Endometrial microvascular endothelial cells (primary cell): ENCODE measurements around the gene GTF3C4. TPM values are rescaled to one million over a fixed set of nuclear protein-coding genes. Genes with fewer than 3 reads are reported as not detected.

Source experiments
- in situ Hi-C: cut with HindIII; loops from 2 replicates; pipeline ENCODE4 v1.10.0; 2017; ENCODE audit warnings: low sequenced_read_pairs, low pct_unique_long_range_greater_than_20kb; ENCODE audit errors: inconsistent ontology term
- total RNA-seq: library from RNA; depleted of rRNA; stranded (reverse); fragments of >200 nt; gene quantifications from one replicate; pipeline ENCODE4 v1.2.3, GENCODE V29; 2015; ENCODE audit errors: inconsistent ontology term

Gene GTF3C4
- total RNA-seq, 1 donor from 2014 or later, result 16.3 TPM

GRCh38 chr9:132722564-132723065 is 52.4 kb downstream of the GTF3C4 start:
- in situ Hi-C loops, result no loop called here

GRCh38 chr9:132723809-132724208 is 53.5 kb downstream of the GTF3C4 start:
- in situ Hi-C loops, result no loop called here

DNA sequence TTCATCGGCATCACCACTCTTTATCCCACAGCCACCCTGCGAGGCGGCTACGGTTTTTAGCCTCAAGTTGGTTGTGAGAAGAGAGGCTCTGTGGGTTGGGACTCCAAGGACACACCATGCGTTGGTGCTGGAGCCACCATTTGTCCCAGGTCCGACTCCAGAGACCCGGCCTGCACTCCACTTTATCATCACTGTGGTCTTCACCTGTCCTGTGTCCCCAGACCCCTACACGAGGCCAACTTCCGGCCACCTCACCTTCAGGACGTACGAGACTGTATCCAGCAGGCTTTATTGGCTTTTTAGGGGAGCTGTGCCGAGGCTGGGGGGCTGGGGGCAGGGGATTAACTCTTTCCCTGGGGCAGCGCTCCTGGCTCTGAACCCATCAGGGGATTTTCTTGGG is 55.0 kb downstream of the GTF3C4 start:
- in situ Hi-C loops, result no loop called here

- in situ Hi-C loops, result no loop called here
Measured at GRCh38 chr9:132726576-132727130, 56.4 kb downstream of the GTF3C4 start.

DNA sequence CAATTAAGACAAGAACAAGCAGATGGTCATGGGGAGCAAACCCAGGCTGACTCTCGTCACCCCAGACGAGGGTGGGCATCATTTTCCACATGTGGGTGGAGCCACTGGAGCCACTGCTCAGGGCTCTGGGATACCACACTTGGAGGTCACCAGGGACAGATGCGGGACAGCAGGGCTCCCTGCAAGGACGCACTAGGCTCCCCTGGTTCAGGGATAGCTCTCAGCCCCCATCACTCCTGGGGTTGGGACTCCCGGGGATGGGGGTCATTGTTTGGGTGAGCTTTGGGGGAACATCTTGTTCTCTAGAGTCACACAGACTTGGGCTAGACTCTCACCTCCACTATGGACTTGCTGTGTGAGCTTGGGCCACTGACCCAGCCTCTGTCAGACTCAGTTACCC is 57.8 kb downstream of the GTF3C4 start:
- in situ Hi-C loops, result no loop called here

DNA sequence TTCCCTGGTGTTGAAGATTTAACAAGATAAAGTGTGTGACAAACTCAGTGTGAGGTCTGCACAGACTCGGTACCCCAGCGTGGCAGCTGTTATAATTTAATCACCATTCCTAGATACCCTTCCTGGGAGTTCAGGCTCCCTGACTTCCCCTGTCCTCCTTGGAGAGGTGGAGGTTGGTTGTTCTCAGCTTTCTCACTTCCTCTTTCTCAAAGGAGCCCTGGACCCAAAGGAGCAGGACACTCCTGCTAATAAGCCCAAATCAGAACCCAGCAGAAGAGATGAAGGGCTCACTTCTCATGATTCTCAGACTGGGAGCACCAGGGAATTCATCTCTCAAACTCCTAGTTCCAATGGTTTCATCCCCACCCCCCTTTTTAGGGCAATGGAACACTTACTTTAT is 58.2 kb downstream of the GTF3C4 start:
- in situ Hi-C loops, result no loop called here

GRCh38 chr9:132729235-132729890 is 59.1 kb downstream of the GTF3C4 start:
- in situ Hi-C loops, result no loop called here

GRCh38 chr9:132730054-132731033 is 60.1 kb downstream of the GTF3C4 start:
- in situ Hi-C loops, result no loop called here

- in situ Hi-C loops, result no loop called here
Measured at GRCh38 chr9:132731230-132731629, 61.0 kb downstream of the GTF3C4 start.

DNA sequence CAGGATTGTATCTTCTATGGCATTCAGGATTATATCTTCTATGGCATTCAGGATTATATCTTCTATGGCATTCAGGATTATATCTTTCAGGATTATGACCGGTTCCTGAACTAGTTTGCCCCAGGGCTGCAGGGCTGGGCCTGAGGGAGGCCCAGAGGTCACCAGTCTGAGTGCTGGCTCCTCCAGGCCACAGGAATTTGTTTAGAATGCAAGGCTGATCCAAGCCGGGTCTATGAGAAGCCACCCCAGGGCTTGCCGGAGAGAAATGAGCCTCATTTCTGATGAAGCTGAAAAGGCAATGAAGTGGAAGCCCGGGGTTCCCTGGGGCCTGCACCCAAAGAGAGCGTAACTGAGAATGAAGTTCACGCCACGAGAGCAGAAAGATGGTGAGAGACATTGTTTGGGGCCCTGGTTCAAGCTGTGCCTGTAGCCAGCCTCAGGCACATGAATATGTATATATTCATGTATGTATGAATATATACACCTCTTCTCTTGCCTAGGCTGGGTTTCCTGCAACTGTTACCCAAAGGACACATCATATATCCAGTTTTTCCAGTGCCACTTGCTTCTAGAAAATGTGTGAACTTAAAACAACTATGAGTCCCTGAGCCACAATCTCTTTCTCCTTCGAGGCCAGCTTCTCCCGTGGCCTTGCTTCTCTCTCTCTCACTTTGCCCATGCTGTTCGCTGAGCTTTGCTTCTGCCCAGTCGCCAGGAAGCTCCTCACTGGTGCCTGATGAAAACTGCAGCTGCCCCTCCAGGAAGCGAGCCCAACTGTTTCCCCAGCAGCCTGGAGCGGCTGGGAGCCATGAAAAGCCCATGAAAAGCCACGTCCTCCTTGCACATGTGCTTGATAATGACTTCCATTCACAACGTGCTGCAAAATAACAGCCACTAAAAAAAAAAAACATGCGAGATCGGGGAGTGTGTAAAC is 62.3 kb downstream of the GTF3C4 start:
- in situ Hi-C loops, result no loop called here

- in situ Hi-C loops, result no loop called here
Measured at GRCh38 chr9:132733260-132733815, 63.1 kb downstream of the GTF3C4 start.

DNA sequence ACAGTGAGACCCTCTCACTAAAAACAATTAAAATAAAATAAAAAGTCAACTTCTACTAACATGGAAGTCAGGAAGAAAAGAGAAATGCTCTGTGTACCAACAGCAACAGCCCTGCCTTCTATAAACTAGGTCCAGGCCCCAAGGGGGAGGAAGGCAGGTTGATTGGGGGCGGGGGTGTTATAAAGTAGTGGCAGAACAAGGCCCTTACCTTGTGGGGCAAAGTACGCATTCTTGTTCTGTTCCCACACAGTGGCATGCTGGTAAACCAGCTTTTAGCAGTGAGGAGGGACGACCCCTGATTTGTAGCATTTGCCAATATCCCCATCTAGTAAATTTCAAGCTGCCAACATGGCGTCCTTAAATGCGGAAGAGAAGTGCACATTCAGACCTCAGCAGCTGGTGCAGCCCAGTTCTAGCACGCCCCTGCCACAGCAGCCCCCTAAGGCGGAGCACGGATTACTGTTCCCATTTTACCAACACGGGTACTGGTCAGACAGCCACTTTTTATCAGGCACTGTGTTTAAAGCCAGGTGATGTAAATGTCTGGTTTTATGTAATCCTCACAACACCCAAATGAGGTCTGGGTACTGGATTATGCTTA is 69.5 kb downstream of the GTF3C4 start:
- in situ Hi-C loops, result no loop called here

DNA sequence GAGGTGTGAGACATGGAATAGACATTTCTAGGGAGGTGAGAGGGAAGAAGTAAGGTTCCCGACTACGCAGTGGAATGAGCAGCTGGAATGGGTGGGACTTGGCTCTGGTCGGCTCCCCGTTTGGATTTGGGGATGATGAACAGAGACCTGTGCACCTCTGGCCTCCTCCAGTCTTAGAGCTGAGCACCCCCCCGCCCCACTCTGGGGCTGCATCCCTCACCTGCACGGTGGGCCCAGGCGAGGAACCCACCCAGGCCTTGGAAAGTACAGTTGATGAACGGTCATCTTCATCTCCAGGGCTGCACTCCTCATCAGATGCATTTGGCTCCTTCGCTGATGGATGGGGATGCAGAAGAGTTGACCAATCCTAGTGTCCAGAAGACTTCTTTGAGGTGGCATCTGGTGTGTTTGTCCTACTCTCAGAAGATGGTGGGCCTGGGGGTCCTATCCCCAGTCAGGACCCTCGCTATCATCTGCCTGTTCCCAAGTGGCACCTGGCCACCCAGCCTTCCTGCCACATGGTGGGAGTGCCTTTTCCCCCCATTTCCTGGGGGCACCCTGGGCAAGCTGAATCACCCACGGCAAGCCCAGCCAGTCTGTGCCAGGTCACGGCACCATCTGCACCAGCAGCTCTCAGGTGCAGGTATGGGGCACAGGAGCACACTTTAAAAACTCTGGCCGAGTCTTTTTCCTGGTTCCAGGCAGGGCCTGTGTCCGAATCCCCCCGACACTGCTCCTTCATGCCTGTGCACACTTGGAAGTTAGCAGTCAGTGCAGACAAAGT is 70.5 kb downstream of the GTF3C4 start:
- in situ Hi-C loops, result no loop called here

DNA sequence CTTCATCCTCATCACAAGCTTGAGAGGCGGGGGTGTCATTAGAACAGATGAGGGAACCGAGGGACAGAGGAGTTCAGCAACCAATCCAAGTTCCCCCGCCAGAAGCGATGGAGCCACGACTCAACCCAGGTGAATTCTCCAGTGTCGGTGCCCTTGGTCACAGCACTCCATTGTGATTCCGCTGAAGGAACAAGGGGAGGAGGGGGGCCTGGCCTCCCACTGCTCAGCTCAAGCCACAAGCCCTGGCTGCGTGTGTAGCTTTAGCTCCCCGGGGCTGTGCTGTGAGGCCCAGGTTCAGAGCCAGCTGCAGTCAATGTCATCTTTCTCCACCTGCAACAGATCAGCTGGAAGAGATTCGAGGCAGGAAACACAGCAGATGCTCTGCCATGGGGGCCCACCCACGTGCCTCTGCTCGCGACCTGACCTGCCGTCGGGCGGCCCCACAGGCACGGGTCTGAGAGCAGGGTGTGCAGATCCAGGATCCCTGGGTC is 72.6 kb downstream of the GTF3C4 start:
- in situ Hi-C loops, result no loop called here

DNA sequence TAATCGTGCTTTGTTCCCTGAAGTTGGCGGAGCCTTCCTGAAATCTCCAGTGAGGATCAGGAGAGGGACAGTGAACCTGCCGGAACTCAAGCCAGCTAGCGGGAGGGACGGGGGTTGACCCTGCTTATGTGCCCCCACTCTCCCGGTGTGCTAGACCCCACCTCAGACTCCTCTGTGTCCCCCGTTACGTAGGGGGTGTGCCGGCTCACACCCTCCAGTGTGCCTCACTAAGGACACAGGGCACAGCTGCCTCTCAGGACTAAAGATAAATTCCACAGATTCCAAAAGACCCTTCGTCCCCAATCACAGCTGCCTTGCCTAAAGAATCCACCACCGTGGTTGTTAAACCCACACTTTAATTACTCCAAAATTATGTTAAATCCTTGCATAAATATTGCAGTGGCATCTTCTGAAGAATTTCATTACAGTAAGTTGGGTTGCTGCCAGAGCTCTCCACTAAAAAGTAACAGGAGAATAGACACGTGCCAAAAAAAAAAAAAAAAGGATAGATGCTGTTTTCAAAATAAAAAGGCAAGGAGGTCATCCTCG is 73.7 kb downstream of the GTF3C4 start:
- in situ Hi-C loops, result no loop called here
